Neural cell (in vitro differentiated cells): ENCODE results near the gene UNC13B.

Experiments used
- CTCF ChIP-seq: fragments of 450-650 bp; IDR thresholded peaks from 2 replicates; pipeline ENCODE4 v1.5.1; 2014; ENCODE audit warnings: antibody characterized with exemption, mild to moderate bottlenecking, moderate library complexity; ENCODE audit not compliant: poor library complexity, severe bottlenecking
- EP300 ChIP-seq: fragments of 450-650 bp; conservative IDR thresholded peaks from 2 replicates; pipeline ENCODE4 v1.6.1; 2014; ENCODE audit warnings: antibody characterized with exemption, mild to moderate bottlenecking, moderate library complexity; ENCODE audit not compliant: poor library complexity, severe bottlenecking
- EZH2 ChIP-seq: fragments of 200-600, 300-800 bp; shearing (Covaris generic), sonication (generic); IDR thresholded peaks from 2 replicates; pipeline ENCODE4 v1.6.1; 2014; ENCODE audit warnings: antibody characterized with exemption, low read length, borderline replicate concordance, mild to moderate bottlenecking; ENCODE audit not compliant: insufficient read depth, poor library complexity, severe bottlenecking
- MXI1 ChIP-seq: fragments of 450-650 bp; conservative IDR thresholded peaks from 2 replicates; pipeline ENCODE4 v1.6.1; 2014; ENCODE audit warnings: antibody characterized with exemption, mild to moderate bottlenecking; ENCODE audit not compliant: poor library complexity, severe bottlenecking
- POLR2AphosphoS5 ChIP-seq: IDR thresholded peaks from 2 replicates; pipeline ENCODE4 v1.6.1; 2012
- RAD21 ChIP-seq: fragments of 450-650 bp; conservative IDR thresholded peaks from 2 replicates; pipeline ENCODE4 v1.6.1; 2014; ENCODE audit warnings: antibody characterized with exemption, mild to moderate bottlenecking, moderate library complexity
- REST ChIP-seq: IDR thresholded peaks from 2 replicates; pipeline ENCODE4 v1.6.1; 2012; ENCODE audit warnings: borderline replicate concordance
- TAF1 ChIP-seq: IDR thresholded peaks from 2 replicates; pipeline ENCODE4 v1.6.1; 2012; ENCODE audit warnings: low read depth

DNA sequence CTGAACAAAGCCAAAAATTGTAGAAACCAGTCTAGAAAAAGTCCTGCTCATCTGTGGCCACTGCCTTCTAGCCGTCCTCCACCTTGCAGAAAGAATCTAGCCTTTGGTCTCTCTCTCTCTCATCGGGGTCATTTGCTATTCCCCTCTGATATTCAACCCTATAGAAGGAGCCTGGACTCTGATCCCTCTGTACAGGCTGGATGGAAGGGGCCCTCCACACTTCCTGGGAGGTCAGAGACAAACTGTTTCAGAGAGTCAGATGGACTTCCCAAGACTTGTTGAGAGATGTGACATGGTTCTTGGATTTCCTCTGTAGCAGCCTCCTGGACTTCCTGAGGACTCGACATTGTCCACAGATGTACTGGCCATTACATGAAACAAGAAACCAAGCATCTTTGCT lies 243.1 kb downstream of the UNC13B start:
- no peak for TF ChIP-seq TAF1
- no peak for TF ChIP-seq CTCF
- no peak for TF ChIP-seq EZH2
- TF ChIP-seq REST = no peak
- no peak for TF ChIP-seq POLR2AphosphoS5
- TF ChIP-seq RAD21 = no peak
- TF ChIP-seq EP300 = no peak
- no peak for TF ChIP-seq MXI1
